Measurements from ENCODE around the gene BRD3OS. TPM values are rescaled to one million over a fixed set of nuclear protein-coding genes. Genes with fewer than 3 reads are reported as not detected.

The BRD3OS gene
- polyA plus RNA-seq, 1 of the 3 experiments (the other 2 are of a cell fraction): 23.1 TPM

GRCh38 chr9:134027561-134027960 lies 2.3 kb downstream of the BRD3OS start:
- Histone ChIP-seq H3K4me1 (ENCODE audit: control insufficient read depth in 1 of 2, insufficient read depth in 2 of 2, low read depth in 1 of 2, low read length in 1 of 2) (peaks cover 0 to 12% of the 10 kb centered on the region in 2 experiments; a peak in 1 of 4 replicates), H3K27ac (ENCODE audit: low read depth in 2 of 2, low read length in 1 of 2) (no peak overlapping the region), H3K9ac (no peak overlapping the region), H3F3A (replicated peaks; ENCODE audit: insufficient read depth) (peaks cover 18% of the 10 kb centered on the region), H4K20me1 (ENCODE audit: insufficient read depth) (no peaks in the 10 kb centered on the region), H2AFZ (ENCODE audit: low read depth) (no peak overlapping the region), H3K9me2 (no peaks in the 10 kb centered on the region), H3K27me3 (ENCODE audit: insufficient read depth) (no peaks in the 10 kb centered on the region), H3K36me3 (replicated peaks in 1 of 2; ENCODE audit: control insufficient read depth in 1 of 2, insufficient read depth in 2 of 2, low read length in 1 of 2) (peaks cover 9 to 43% of the 10 kb centered on the region in 2 experiments), H3K9me3 (no peaks in the 10 kb centered on the region), H3K4me2 (no peak overlapping the region), H3K79me2 (ENCODE audit: insufficient read depth) (peaks cover 6% of the 10 kb centered on the region; the same call in 1 of the 2 replicates), H3K4me3 (ENCODE audit: low read depth in 2 of 2, low read length in 1 of 2) (no peak overlapping the region)
- TF ChIP-seq RFX5 (IDR thresholded peaks at IDR 0.05; ENCODE audit: low read length) (no peak), MXI1 (IDR thresholded peaks at IDR 0.05; ENCODE audit: low read depth, low read length) (peak; percentile 44; the same call in 1 of the 2 replicates), YY1 (IDR thresholded peaks at IDR 0.05; ENCODE audit: low read depth) (no peak), EP300 (IDR thresholded peaks at IDR 0.05; ENCODE audit: borderline replicate concordance in 1 of 2, low read depth in 1 of 2, low read length in 1 of 2) (no peak), NRF1 (IDR thresholded peaks at IDR 0.05; ENCODE audit: low read depth, low read length) (no peak), ELF1 (IDR thresholded peaks at IDR 0.05) (no peak), TAF1 (IDR thresholded peaks at IDR 0.05; ENCODE audit: borderline replicate concordance, low read depth, low read length) (no peak)
- TF ChIP-seq, protein P1, sequence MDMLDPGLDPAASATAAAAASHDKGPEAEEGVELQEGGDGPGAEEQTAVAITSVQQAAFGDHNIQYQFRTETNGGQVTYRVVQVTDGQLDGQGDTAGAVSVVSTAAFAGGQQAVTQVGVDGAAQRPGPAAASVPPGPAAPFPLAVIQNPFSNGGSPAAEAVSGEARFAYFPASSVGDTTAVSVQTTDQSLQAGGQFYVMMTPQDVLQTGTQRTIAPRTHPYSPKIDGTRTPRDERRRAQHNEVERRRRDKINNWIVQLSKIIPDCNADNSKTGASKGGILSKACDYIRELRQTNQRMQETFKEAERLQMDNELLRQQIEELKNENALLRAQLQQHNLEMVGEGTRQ (IDR thresholded peaks at IDR 0.05; ENCODE audit: borderline replicate concordance, low read depth, low read length): no peak
- WGBS (ENCODE audit: low lambda C conversion rate): 92% methylated on average over 7 of the region's 7 CpGs
- ChIA-PET POLR2A (interaction anchor here (1.3 kb wide), 1 partner anchor 34 kb away, joined by 3 read pairs; no protein-coding TSS in a partner anchor), CTCF (interaction anchor here (1.3 to 2.1 kb wide), 3 partner anchors 13 to 37 kb away, joined by 3 to 4 read pairs (median 3); no protein-coding TSS in a partner anchor)
- DNase-seq: peak; percentile 31

DNA sequence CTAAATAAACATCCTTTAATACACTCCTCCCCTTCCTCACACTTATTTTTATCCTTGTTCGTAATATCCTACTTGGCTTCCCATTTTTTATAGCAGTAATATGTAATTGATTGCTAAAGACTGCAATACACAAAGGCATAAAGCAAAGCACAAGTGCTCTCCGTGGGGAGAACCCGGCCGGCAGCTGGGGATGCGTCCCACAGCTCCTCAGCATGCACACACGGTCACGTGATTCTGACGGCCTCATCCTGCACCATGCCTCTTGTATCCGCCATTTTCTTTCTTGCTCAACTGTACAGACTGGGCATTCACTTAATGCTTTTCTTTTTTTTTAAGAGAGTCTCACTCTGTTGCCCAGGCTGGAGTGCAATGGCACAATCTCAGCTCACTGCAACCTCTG lies 2.8 kb downstream of the BRD3OS start:
- Histone ChIP-seq H3K9me3 (no peaks in the 10 kb centered on the region), H3K4me1 (ENCODE audit: control insufficient read depth in 1 of 2, insufficient read depth in 2 of 2, low read depth in 1 of 2, low read length in 1 of 2) (peaks cover 0 to 12% of the 10 kb centered on the region in 2 experiments; a peak in 1 of 4 replicates), H4K20me1 (ENCODE audit: insufficient read depth) (no peaks in the 10 kb centered on the region), H3K4me3 (ENCODE audit: low read depth in 2 of 2, low read length in 1 of 2) (no peak overlapping the region), H3K9ac (no peak overlapping the region), H3K79me2 (ENCODE audit: insufficient read depth) (peaks cover 6% of the 10 kb centered on the region; the same call in 1 of the 2 replicates), H3K27ac (ENCODE audit: low read depth in 2 of 2, low read length in 1 of 2) (no peak overlapping the region), H3K36me3 (replicated peaks in 1 of 2; ENCODE audit: control insufficient read depth in 1 of 2, insufficient read depth in 2 of 2, low read length in 1 of 2) (peaks cover 12 to 47% of the 10 kb centered on the region in 2 experiments), H3F3A (replicated peaks; ENCODE audit: insufficient read depth) (peaks cover 18% of the 10 kb centered on the region), H2AFZ (ENCODE audit: low read depth) (no peak overlapping the region), H3K27me3 (ENCODE audit: insufficient read depth) (no peaks in the 10 kb centered on the region), H3K4me2 (no peak overlapping the region), H3K9me2 (no peaks in the 10 kb centered on the region)
- no peak for DNase-seq
- ChIA-PET CTCF (interaction anchor here (1.4 to 2.1 kb wide), 2 partner anchors 13 to 37 kb away, joined by 3 to 4 read pairs; no protein-coding TSS in a partner anchor), POLR2A (interaction anchor here (1.3 kb wide), 1 partner anchor 33 kb away, joined by 3 read pairs; no protein-coding TSS in a partner anchor)
- TF ChIP-seq FOXM1 (IDR thresholded peaks at IDR 0.05; ENCODE audit: low read depth) (no peak), FOXJ3 (CRISPR knock-in tag; IDR thresholded peaks at IDR 0.05) (no peak), EP300 (IDR thresholded peaks at IDR 0.05; ENCODE audit: borderline replicate concordance in 1 of 2, low read depth in 1 of 2, low read length in 1 of 2) (no peak), GABPA (IDR thresholded peaks at IDR 0.05; ENCODE audit: low read depth) (no peak), FOSL2 (IDR thresholded peaks at IDR 0.05; ENCODE audit: borderline replicate concordance, low read depth) (no peak), YY1 (IDR thresholded peaks at IDR 0.05; ENCODE audit: low read depth) (no peak), TAF1 (IDR thresholded peaks at IDR 0.05; ENCODE audit: borderline replicate concordance, low read depth, low read length) (no peak), RXRA (IDR thresholded peaks at IDR 0.05; ENCODE audit: borderline replicate concordance, low read depth) (no peak), NFIC (IDR thresholded peaks at IDR 0.05; ENCODE audit: borderline replicate concordance) (no peak), MXI1 (IDR thresholded peaks at IDR 0.05; ENCODE audit: low read depth, low read length) (no peak), POLR2AphosphoS5 (IDR thresholded peaks at IDR 0.05; ENCODE audit: low read depth, low read length) (no peak), ELF1 (IDR thresholded peaks at IDR 0.05) (no peak), JUND (IDR thresholded peaks at IDR 0.05) (no peak), CHD2 (IDR thresholded peaks at IDR 0.05; ENCODE audit: low read length, partially characterized antibody) (no peak), RAD21 (IDR thresholded peaks at IDR 0.05; ENCODE audit: low read length) (no peak), GATA2 (CRISPR knock-in tag; IDR thresholded peaks at IDR 0.05) (no peak)
- TF ChIP-seq, protein P1 (IDR thresholded peaks at IDR 0.05; ENCODE audit: borderline replicate concordance, low read depth, low read length): no peak
- TF ChIP-seq, protein P2, sequence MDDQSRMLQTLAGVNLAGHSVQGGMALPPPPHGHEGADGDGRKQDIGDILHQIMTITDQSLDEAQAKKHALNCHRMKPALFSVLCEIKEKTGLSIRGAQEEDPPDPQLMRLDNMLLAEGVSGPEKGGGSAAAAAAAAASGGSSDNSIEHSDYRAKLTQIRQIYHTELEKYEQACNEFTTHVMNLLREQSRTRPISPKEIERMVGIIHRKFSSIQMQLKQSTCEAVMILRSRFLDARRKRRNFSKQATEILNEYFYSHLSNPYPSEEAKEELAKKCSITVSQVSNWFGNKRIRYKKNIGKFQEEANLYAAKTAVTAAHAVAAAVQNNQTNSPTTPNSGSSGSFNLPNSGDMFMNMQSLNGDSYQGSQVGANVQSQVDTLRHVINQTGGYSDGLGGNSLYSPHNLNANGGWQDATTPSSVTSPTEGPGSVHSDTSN (IDR thresholded peaks at IDR 0.05): no peak
- TF ChIP-seq, protein P3, sequence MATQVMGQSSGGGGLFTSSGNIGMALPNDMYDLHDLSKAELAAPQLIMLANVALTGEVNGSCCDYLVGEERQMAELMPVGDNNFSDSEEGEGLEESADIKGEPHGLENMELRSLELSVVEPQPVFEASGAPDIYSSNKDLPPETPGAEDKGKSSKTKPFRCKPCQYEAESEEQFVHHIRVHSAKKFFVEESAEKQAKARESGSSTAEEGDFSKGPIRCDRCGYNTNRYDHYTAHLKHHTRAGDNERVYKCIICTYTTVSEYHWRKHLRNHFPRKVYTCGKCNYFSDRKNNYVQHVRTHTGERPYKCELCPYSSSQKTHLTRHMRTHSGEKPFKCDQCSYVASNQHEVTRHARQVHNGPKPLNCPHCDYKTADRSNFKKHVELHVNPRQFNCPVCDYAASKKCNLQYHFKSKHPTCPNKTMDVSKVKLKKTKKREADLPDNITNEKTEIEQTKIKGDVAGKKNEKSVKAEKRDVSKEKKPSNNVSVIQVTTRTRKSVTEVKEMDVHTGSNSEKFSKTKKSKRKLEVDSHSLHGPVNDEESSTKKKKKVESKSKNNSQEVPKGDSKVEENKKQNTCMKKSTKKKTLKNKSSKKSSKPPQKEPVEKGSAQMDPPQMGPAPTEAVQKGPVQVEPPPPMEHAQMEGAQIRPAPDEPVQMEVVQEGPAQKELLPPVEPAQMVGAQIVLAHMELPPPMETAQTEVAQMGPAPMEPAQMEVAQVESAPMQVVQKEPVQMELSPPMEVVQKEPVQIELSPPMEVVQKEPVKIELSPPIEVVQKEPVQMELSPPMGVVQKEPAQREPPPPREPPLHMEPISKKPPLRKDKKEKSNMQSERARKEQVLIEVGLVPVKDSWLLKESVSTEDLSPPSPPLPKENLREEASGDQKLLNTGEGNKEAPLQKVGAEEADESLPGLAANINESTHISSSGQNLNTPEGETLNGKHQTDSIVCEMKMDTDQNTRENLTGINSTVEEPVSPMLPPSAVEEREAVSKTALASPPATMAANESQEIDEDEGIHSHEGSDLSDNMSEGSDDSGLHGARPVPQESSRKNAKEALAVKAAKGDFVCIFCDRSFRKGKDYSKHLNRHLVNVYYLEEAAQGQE (IDR thresholded peaks at IDR 0.05; ENCODE audit: low read depth, low read length): no peak
- WGBS (ENCODE audit: low lambda C conversion rate): 97% methylated on average over 9 of the region's 9 CpGs
